Hepatocyte (in vitro differentiated cells): ENCODE data around the gene ABL1. TPM values are rescaled to one million over a fixed set of nuclear protein-coding genes. Genes with fewer than 3 reads are reported as not detected.

Experiments used
- DNase-seq: peaks from one replicate; pipeline ENCODE4 v3.0.0-alpha.2; 2016; ENCODE audit warnings: low spot score
- H2AFZ ChIP-seq: fragments of 200-600 bp; sonication (generic); 2 replicates; pipeline ENCODE4 v1.6.0; 2016; ENCODE audit warnings: antibody characterized with exemption, mild to moderate bottlenecking
- H3K27ac ChIP-seq: fragments of 200-600 bp; sonication (generic); 2 replicates; pipeline ENCODE4 v1.5.1; 2016; ENCODE audit warnings: mild to moderate bottlenecking
- H3K27me3 ChIP-seq: fragments of 200-600 bp; sonication (generic); 2 replicates; pipeline ENCODE4 v1.6.1; 2016
- H3K36me3 ChIP-seq: fragments of 200-600 bp; sonication (generic); replicated peaks from 2 replicates; pipeline ENCODE4 v1.5.1; 2016; ENCODE audit warnings: low read depth; ENCODE audit not compliant: insufficient read depth
- H3K4me1 ChIP-seq: fragments of 200-600 bp; sonication (generic); 2 replicates; pipeline ENCODE4 v1.5.1; 2016; ENCODE audit warnings: mild to moderate bottlenecking, moderate library complexity; ENCODE audit not compliant: insufficient read depth
- H3K4me2 ChIP-seq: fragments of 200-600 bp; sonication (generic); 2 replicates; pipeline ENCODE4 v1.6.0; 2016
- H3K4me3 ChIP-seq: fragments of 200-600 bp; sonication (generic); 2 replicates; pipeline ENCODE4 v1.5.1; 2016; ENCODE audit warnings: mild to moderate bottlenecking
- H3K79me2 ChIP-seq: fragments of 200-600 bp; sonication (generic); 2 replicates; pipeline ENCODE4 v1.6.0; 2017; ENCODE audit warnings: mild to moderate bottlenecking
- H3K9me2 ChIP-seq: fragments of 200-600 bp; sonication (generic); replicated peaks from 2 replicates; pipeline ENCODE4 v1.6.0; 2017; ENCODE audit warnings: mild to moderate bottlenecking; ENCODE audit not compliant: insufficient read depth
- H3K9me3 ChIP-seq: fragments of 200-600 bp; sonication (generic); 2 replicates; pipeline ENCODE4 v1.5.1; 2016; ENCODE audit warnings: low read depth, mild to moderate bottlenecking
- H4K20me1 ChIP-seq: fragments of 200-600 bp; sonication (generic); 2 replicates; pipeline ENCODE4 v1.6.0; 2016; ENCODE audit warnings: mild to moderate bottlenecking; ENCODE audit not compliant: insufficient read depth, poor library complexity, severe bottlenecking
- EZH2 ChIP-seq: fragments of 200-600 bp; sonication (generic); IDR thresholded peaks from 2 replicates; pipeline ENCODE4 v1.6.1; 2016; ENCODE audit warnings: antibody characterized with exemption, mild to moderate bottlenecking, borderline replicate concordance
- EZH2phosphoT487 ChIP-seq: fragments of 200-600 bp; sonication (generic); IDR thresholded peaks from one replicate; pipeline ENCODE4 v1.6.1; 2018; ENCODE audit warnings: antibody characterized with exemption, mild to moderate bottlenecking, low read depth, moderate library complexity; ENCODE audit not compliant: unreplicated experiment, severe bottlenecking
- WGBS: methylation state at CpG from one replicate; pipeline ENCODE4 v1.1.6; 2016; ENCODE audit warnings: low lambda C conversion rate; ENCODE audit errors: missing lambda C conversion rate; 5-methylcytosine and 5-hydroxymethylcytosine counted together
- polyA plus RNA-seq: library from polyadenylated mRNA; unstranded; fragments of >200 nt; fragmentation: Nextera tagmentation; extraction: Ambion mirVana; gene quantifications from 2 replicates; pipeline ENCODE4 v1.2.1, GENCODE V29; 2016
- total RNA-seq: library from RNA; depleted of rRNA; stranded (reverse); fragments of >200 nt; gene quantifications from 2 replicates; pipeline ENCODE4 v1.2.3, GENCODE V29; 2014
- TF ChIP-seq, protein P1 (sequence below): fragments of 200-600 bp; sonication (generic); IDR thresholded peaks from 2 replicates; pipeline ENCODE4 v1.5.1; 2016; ENCODE audit warnings: antibody characterized with exemption, mild to moderate bottlenecking; ENCODE audit not compliant: poor library complexity

ABL1 gene
- total and polyA plus RNA-seq, 2 experiments from 2014 or later, result 43.2 to 46.6 TPM

DNA sequence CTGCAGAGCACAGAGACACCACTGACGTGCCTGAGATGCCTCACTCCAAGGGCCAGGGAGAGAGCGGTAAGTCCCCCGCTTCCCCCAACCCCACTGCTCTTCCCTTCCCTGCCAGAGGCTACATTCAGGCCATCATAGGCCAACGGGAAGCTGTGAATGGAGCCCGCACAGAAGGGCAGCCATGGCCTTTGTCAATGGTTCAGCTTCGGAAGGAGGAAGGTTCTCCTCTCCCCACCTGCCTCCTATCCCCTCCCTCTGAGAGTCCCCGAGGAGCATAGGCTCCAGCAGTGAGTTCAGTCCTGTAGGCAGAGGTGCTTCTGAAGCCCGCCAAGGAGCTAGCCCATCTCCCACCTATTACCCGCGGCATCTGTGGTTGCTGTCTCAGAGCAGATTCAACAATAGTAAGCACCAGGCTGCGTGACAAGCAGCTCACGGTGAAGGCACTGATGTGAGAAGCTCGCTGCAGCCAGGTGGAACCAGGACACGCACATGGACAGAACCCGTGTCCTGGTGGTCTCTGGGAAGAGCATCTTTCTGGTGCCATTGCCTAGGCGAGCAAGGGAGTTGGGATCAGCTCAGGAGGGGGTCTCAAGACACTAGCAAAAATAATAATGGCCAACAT lies 45.7 kb downstream of the ABL1 start:
- Histone ChIP-seq H3K4me1 (no peaks in the 10 kb centered on the region), H3K4me3 (no peak overlapping the region), H3K4me2 (no peak overlapping the region), H3K79me2 (no peaks in the 10 kb centered on the region), H3K27me3 (no peaks in the 10 kb centered on the region), H3K9me2 (no peaks in the 10 kb centered on the region), H3K9me3 (no peaks in the 10 kb centered on the region), H4K20me1 (no peaks in the 10 kb centered on the region), H3K27ac (no peak overlapping the region), H2AFZ (no peak overlapping the region), H3K36me3 (no peaks in the 10 kb centered on the region)
- TF ChIP-seq, protein P1, sequence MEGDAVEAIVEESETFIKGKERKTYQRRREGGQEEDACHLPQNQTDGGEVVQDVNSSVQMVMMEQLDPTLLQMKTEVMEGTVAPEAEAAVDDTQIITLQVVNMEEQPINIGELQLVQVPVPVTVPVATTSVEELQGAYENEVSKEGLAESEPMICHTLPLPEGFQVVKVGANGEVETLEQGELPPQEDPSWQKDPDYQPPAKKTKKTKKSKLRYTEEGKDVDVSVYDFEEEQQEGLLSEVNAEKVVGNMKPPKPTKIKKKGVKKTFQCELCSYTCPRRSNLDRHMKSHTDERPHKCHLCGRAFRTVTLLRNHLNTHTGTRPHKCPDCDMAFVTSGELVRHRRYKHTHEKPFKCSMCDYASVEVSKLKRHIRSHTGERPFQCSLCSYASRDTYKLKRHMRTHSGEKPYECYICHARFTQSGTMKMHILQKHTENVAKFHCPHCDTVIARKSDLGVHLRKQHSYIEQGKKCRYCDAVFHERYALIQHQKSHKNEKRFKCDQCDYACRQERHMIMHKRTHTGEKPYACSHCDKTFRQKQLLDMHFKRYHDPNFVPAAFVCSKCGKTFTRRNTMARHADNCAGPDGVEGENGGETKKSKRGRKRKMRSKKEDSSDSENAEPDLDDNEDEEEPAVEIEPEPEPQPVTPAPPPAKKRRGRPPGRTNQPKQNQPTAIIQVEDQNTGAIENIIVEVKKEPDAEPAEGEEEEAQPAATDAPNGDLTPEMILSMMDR, result no peak
- TF ChIP-seq EZH2, result no peak
- no peak for TF ChIP-seq EZH2phosphoT487
- WGBS, result 98% methylated on average over 16 of the region's 16 CpGs
- no peak for DNase-seq

GRCh38 chr9:130881516-130881915 lies 46.5 kb downstream of the ABL1 start:
- no peaks in the 10 kb centered on the region for H3K36me3 ChIP-seq
- WGBS, result 94% methylated on average over 6 of the region's 6 CpGs
- TF ChIP-seq EZH2 (no peak), EZH2phosphoT487 (no peak)
- TF ChIP-seq, protein P1, result no peak

DNA sequence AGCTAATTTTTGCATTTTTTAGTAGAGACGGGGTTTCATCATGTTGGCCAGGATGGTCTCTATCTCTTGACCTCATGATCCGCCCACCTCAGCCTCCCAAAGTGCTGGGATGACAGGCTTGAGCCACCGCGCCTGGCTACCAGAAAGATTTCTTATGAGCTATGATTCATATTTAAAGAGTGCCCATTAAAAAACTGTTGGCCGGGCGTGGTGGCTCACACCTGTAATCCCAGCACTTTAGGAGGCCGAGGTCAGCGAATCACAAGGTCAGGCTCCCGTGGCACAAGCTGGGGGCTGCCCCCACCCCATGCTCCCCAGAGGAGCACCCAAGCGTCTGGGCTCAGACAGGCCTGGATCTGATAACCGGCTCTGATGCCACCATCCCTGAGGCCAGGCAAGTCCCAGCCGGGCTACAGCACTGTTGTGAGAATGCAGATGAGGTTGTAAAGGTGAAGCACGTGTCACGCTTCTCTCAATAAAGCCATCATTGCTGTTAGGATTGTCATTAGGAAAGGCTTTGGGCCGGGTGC lies 47.7 kb downstream of the ABL1 start:
- WGBS, result 86% methylated on average over 15 of the region's 15 CpGs
- no peak for DNase-seq
- Histone ChIP-seq H3K36me3 (no peaks in the 10 kb centered on the region), H4K20me1 (peaks cover 12% of the 10 kb centered on the region), H3K27ac (no peak overlapping the region), H3K4me1 (no peaks in the 10 kb centered on the region), H3K9me3 (no peaks in the 10 kb centered on the region), H3K27me3 (no peaks in the 10 kb centered on the region), H3K4me3 (no peak overlapping the region), H3K9me2 (no peaks in the 10 kb centered on the region), H3K4me2 (no peak overlapping the region), H3K79me2 (no peaks in the 10 kb centered on the region), H2AFZ (no peak overlapping the region)
- no peak for TF ChIP-seq EZH2

More at GRCh38 chr9:130881516-130881915, 46.5 kb downstream of the ABL1 start:
- Histone ChIP-seq H4K20me1 (peaks cover 3% of the 10 kb centered on the region), H2AFZ (no peak overlapping the region), H3K4me2 (no peak overlapping the region), H3K4me3 (no peak overlapping the region), H3K9me2 (no peaks in the 10 kb centered on the region), H3K27ac (no peak overlapping the region), H3K79me2 (no peaks in the 10 kb centered on the region), H3K27me3 (no peaks in the 10 kb centered on the region), H3K9me3 (no peaks in the 10 kb centered on the region), H3K4me1 (no peaks in the 10 kb centered on the region)
- no peak for DNase-seq

DNA sequence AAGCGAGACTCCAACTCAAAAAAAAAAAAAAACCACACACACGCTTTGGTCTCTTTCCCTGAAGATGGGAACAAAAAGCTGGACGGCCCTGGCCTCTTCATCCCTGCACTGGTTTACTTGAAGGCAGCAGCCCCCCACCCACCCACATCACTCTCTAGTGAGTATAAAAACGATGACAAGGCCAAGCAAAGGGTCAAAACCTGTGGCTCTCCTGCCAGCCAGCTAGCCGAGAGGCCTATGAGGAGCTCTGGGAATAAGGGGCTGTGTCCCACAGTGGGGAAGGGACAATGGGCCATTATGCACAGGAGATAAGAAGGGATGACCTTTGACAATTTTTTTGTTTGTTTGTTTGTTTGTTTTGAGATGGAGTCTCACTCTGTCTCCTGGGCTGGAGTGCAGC lies 48.4 kb downstream of the ABL1 start:
- TF ChIP-seq, protein P1, result no peak
- no peak for TF ChIP-seq EZH2
- no peak for TF ChIP-seq EZH2phosphoT487

More for the DNA sequence above, 48.4 kb downstream of the ABL1 start:
- peaks cover 12% of the 10 kb centered on the region for H4K20me1 ChIP-seq
- no peak overlapping the region for H3K4me2 ChIP-seq
- no peaks in the 10 kb centered on the region for H3K9me2 ChIP-seq
- H3K4me3 ChIP-seq, result no peak overlapping the region
- H3K9me3 ChIP-seq, result no peaks in the 10 kb centered on the region
- 87% methylated on average over 5 of the region's 5 CpGs for WGBS
- no peaks in the 10 kb centered on the region for H3K4me1 ChIP-seq
- no peaks in the 10 kb centered on the region for H3K79me2 ChIP-seq
- no peak overlapping the region for H3K27ac ChIP-seq
- no peaks in the 10 kb centered on the region for H3K36me3 ChIP-seq
- H2AFZ ChIP-seq, result no peak overlapping the region
- DNase-seq, result no peak
- no peaks in the 10 kb centered on the region for H3K27me3 ChIP-seq
